ENCODE measurements around the gene CLEC16A. TPM values are rescaled to one million over a fixed set of nuclear protein-coding genes. Genes with fewer than 3 reads are reported as not detected.
"Not testable (repeated sequence)": the region's sequence is repeated elsewhere in the genome, so short reads cannot be mapped to it uniquely, and the experiment has no call there.

CLEC16A gene
- total RNA-seq, 1 experiment from 2014 or later = 8.0 TPM

- DNase-seq (ENCODE audit: low read depth, low spot score) = no peak
Observed at GRCh38 chr16:10922328-10923145, 21.8 kb upstream of the CLEC16A start.

GRCh38 chr16:10923146-10923649 lies 21.2 kb upstream of the CLEC16A start:
- no peak for DNase-seq (ENCODE audit: low read depth, low spot score)
- in situ Hi-C loops (cut with HindIII; ENCODE audit: low pct_unique_long_range_greater_than_20kb, low sequenced_read_pairs) = no loop called here

More at GRCh38 chr16:10922328-10923145, 21.8 kb upstream of the CLEC16A start:
- in situ Hi-C loops (cut with HindIII; ENCODE audit: low pct_unique_long_range_greater_than_20kb, low sequenced_read_pairs) = no loop called here

GRCh38 chr16:10923650-10924214 lies 20.6 kb upstream of the CLEC16A start:
- DNase-seq (ENCODE audit: low read depth, low spot score) = no peak
- in situ Hi-C loops (cut with HindIII; ENCODE audit: low pct_unique_long_range_greater_than_20kb, low sequenced_read_pairs) = no loop called here

GRCh38 chr16:10925285-10925684 lies 19.1 kb upstream of the CLEC16A start:
- DNase-seq (ENCODE audit: low read depth, low spot score); in situ Hi-C loops (cut with HindIII; ENCODE audit: low pct_unique_long_range_greater_than_20kb, low sequenced_read_pairs): not testable (repeated sequence)

GRCh38 chr16:10926094-10926493 lies 18.3 kb upstream of the CLEC16A start:
- in situ Hi-C loops (cut with HindIII; ENCODE audit: low pct_unique_long_range_greater_than_20kb, low sequenced_read_pairs) = no loop called here
- DNase-seq (ENCODE audit: low read depth, low spot score) = no peak

- in situ Hi-C loops (cut with HindIII; ENCODE audit: low pct_unique_long_range_greater_than_20kb, low sequenced_read_pairs) = no loop called here
- DNase-seq (ENCODE audit: low read depth, low spot score) = no peak
Observed at GRCh38 chr16:10926867-10927266, 17.5 kb upstream of the CLEC16A start.

GRCh38 chr16:10927497-10928112 lies 16.8 kb upstream of the CLEC16A start:
- in situ Hi-C loops (cut with HindIII; ENCODE audit: low pct_unique_long_range_greater_than_20kb, low sequenced_read_pairs) = no loop called here
- no peak for DNase-seq (ENCODE audit: low read depth, low spot score)

- in situ Hi-C loops (cut with HindIII; ENCODE audit: low pct_unique_long_range_greater_than_20kb, low sequenced_read_pairs); DNase-seq (ENCODE audit: low read depth, low spot score): not testable (repeated sequence)
Observed at GRCh38 chr16:10929097-10929496, 15.3 kb upstream of the CLEC16A start.

- no peak for DNase-seq (ENCODE audit: low read depth, low spot score)
- in situ Hi-C loops (cut with HindIII; ENCODE audit: low pct_unique_long_range_greater_than_20kb, low sequenced_read_pairs) = no loop called here
Observed at GRCh38 chr16:10929853-10930754, 14.3 kb upstream of the CLEC16A start.

- no peak for DNase-seq (ENCODE audit: low read depth, low spot score)
- in situ Hi-C loops (cut with HindIII; ENCODE audit: low pct_unique_long_range_greater_than_20kb, low sequenced_read_pairs) = no loop called here
Observed at GRCh38 chr16:10930755-10931093, 13.6 kb upstream of the CLEC16A start.

- in situ Hi-C loops (cut with HindIII; ENCODE audit: low pct_unique_long_range_greater_than_20kb, low sequenced_read_pairs) = no loop called here
Observed at GRCh38 chr16:10931134-10931533, 13.2 kb upstream of the CLEC16A start.

GRCh38 chr16:10931977-10932632 lies 12.3 kb upstream of the CLEC16A start:
- in situ Hi-C loops (cut with HindIII; ENCODE audit: low pct_unique_long_range_greater_than_20kb, low sequenced_read_pairs) = no loop called here

More at GRCh38 chr16:10931134-10931533, 13.2 kb upstream of the CLEC16A start:
- no peak for DNase-seq (ENCODE audit: low read depth, low spot score)

GRCh38 chr16:10932959-10933710 lies 11.2 kb upstream of the CLEC16A start:
- no peak for DNase-seq (ENCODE audit: low read depth, low spot score)
- in situ Hi-C loops (cut with HindIII; ENCODE audit: low pct_unique_long_range_greater_than_20kb, low sequenced_read_pairs) = no loop called here

More at GRCh38 chr16:10931977-10932632, 12.3 kb upstream of the CLEC16A start:
- DNase-seq (ENCODE audit: low read depth, low spot score) = no peak

- no peak for DNase-seq (ENCODE audit: low read depth, low spot score)
- in situ Hi-C loops (cut with HindIII; ENCODE audit: low pct_unique_long_range_greater_than_20kb, low sequenced_read_pairs) = no loop called here
Observed at GRCh38 chr16:10933865-10934264, 10.5 kb upstream of the CLEC16A start.

- in situ Hi-C loops (cut with HindIII; ENCODE audit: low pct_unique_long_range_greater_than_20kb, low sequenced_read_pairs) = no loop called here
- DNase-seq (ENCODE audit: low read depth, low spot score) = no peak
Observed at GRCh38 chr16:10934325-10935107, 9.8 kb upstream of the CLEC16A start.
